Measurements from ENCODE around the gene RAPGEF1. TPM values are rescaled to one million over a fixed set of nuclear protein-coding genes. Genes with fewer than 3 reads are reported as not detected.

Gene RAPGEF1
- total RNA-seq, 2 donors from 2014 or later, result 59.7 to 73.0 TPM

GRCh38 chr9:131671133-131671520, 68.7 kb downstream of the RAPGEF1 start:
- Histone ChIP-seq H3K4me3 (no peak overlapping the region), H3K27me3 (replicated peaks; ENCODE audit: insufficient read depth) (no peaks in the 10 kb centered on the region), H3K4me1 (ENCODE audit: control insufficient read depth in 1 of 2, low read depth in 2 of 2) (peaks cover 72 to 100% of the 10 kb centered on the region in 2 donors), H3K9me3 (no peaks in the 10 kb centered on the region), H3K36me3 (no peaks in the 10 kb centered on the region), H3K27ac (peak overlapping the region; percentile 96)
- TF ChIP-seq, protein P1, sequence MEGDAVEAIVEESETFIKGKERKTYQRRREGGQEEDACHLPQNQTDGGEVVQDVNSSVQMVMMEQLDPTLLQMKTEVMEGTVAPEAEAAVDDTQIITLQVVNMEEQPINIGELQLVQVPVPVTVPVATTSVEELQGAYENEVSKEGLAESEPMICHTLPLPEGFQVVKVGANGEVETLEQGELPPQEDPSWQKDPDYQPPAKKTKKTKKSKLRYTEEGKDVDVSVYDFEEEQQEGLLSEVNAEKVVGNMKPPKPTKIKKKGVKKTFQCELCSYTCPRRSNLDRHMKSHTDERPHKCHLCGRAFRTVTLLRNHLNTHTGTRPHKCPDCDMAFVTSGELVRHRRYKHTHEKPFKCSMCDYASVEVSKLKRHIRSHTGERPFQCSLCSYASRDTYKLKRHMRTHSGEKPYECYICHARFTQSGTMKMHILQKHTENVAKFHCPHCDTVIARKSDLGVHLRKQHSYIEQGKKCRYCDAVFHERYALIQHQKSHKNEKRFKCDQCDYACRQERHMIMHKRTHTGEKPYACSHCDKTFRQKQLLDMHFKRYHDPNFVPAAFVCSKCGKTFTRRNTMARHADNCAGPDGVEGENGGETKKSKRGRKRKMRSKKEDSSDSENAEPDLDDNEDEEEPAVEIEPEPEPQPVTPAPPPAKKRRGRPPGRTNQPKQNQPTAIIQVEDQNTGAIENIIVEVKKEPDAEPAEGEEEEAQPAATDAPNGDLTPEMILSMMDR (IDR thresholded peaks at IDR 0.05), result no peak
- DNase-seq (ENCODE audit: low spot score) (no peak), ATAC-seq (ENCODE audit: insufficient number of reproducible peaks, low FRiP score, low read depth) (no peak)

DNA sequence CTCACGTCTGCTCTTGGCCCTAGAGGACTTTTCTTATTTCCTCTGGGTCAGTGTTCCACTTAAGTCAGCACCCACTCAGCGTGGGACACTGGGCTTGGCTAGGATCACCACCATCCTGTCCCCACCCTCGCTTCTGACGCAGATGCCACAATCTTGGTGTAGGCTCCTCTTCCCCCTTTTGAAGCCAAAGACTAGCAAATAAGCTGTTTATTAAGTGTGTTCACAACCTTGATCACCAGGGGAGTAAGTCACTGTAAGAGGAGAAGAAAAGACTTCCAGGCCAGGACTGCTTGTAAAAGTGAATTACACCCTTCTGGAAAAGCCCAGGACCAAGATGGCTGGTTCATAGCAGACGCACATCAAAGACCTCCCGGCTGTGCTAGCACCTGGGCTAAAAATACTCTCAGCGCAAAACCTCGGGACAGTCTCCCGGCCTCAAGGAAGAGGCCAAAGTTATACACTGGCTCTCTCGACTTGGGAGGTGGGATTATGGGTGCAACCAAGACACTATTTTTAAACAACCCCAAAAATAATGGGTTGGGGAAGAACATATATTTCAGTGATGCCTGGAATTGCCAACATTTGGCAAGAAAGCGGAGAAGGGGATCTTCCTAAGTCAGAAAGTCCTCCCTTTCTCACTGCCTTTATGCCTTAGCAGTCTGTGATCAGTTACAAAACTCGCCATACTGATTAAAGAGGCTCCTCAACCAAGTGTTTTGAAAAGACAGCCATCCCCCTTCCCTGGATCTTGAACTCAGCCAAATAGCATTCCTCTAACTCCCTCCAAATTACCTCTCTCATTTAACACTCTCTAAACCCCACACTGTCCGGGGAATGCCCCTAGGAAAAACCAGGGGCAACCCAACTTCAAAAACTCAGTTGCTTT, 69.4 kb downstream of the RAPGEF1 start:
- Histone ChIP-seq H3K4me3 (no peak overlapping the region), H3K4me1 (ENCODE audit: control insufficient read depth in 1 of 2, low read depth in 2 of 2) (peaks cover 65 to 95% of the 10 kb centered on the region in 2 donors), H3K9me3 (no peaks in the 10 kb centered on the region), H3K36me3 (no peaks in the 10 kb centered on the region), H3K27me3 (replicated peaks; ENCODE audit: insufficient read depth) (no peaks in the 10 kb centered on the region), H3K27ac (peak overlapping the region; percentile 96)
- TF ChIP-seq, protein P1 (IDR thresholded peaks at IDR 0.05), result no peak
- no peak for ATAC-seq (ENCODE audit: insufficient number of reproducible peaks, low FRiP score, low read depth)
- peak; percentile 18 for DNase-seq (ENCODE audit: low spot score)

GRCh38 chr9:131669269-131670157, 70.4 kb downstream of the RAPGEF1 start:
- no peaks in the 10 kb centered on the region for H3K36me3 ChIP-seq
- peaks cover 55 to 85% of the 10 kb centered on the region in 2 donors for H3K4me1 ChIP-seq (ENCODE audit: control insufficient read depth in 1 of 2, low read depth in 2 of 2)
- TF ChIP-seq, protein P1 (IDR thresholded peaks at IDR 0.05), result no peak
- peak overlapping the region; percentile 9 for H3K4me3 ChIP-seq
- no peak for ATAC-seq (ENCODE audit: insufficient number of reproducible peaks, low FRiP score, low read depth)
- H3K27ac ChIP-seq, result peak overlapping the region; percentile 96
- H3K27me3 ChIP-seq (replicated peaks; ENCODE audit: insufficient read depth), result no peaks in the 10 kb centered on the region
- DNase-seq (ENCODE audit: low spot score), result no peak
- H3K9me3 ChIP-seq, result no peaks in the 10 kb centered on the region

- no peaks in the 10 kb centered on the region for H3K9me3 ChIP-seq
- peaks cover 47 to 76% of the 10 kb centered on the region in 2 donors for H3K4me1 ChIP-seq (ENCODE audit: control insufficient read depth in 1 of 2, low read depth in 2 of 2)
- TF ChIP-seq, protein P1 (IDR thresholded peaks at IDR 0.05), result no peak
- no peaks in the 10 kb centered on the region for H3K27me3 ChIP-seq (replicated peaks; ENCODE audit: insufficient read depth)
- H3K4me3 ChIP-seq, result peak overlapping the region; percentile 9
- H3K36me3 ChIP-seq, result no peaks in the 10 kb centered on the region
- H3K27ac ChIP-seq, result peak overlapping the region; percentile 96
- no peak for ATAC-seq (ENCODE audit: insufficient number of reproducible peaks, low FRiP score, low read depth)
- DNase-seq (ENCODE audit: low spot score), result no peak
These were observed 71.2 kb downstream of the RAPGEF1 start for GRCh38 chr9:131668439-131669268.

Data from thoracic aorta (tissue), 2 donors.